SU-DHL-6 (cell line): ENCODE results near the gene TMPRSS11E.
"Not testable (repeated sequence)": the region's sequence is repeated elsewhere in the genome, so short reads cannot be mapped to it uniquely, and the experiment has no call there.

Source experiments
- CTCF ChIP-seq: fragments of 200-600 bp; sonication (generic); IDR thresholded peaks from one replicate; pipeline ENCODE4 v1.5.1; 2017; ENCODE audit warnings: antibody characterized with exemption, mild to moderate bottlenecking, low read length, moderate library complexity; ENCODE audit not compliant: insufficient read depth, poor library complexity, severe bottlenecking
- EZH2phosphoT487 ChIP-seq: fragments of 200-600 bp; sonication (generic), shearing (Covaris generic); conservative IDR thresholded peaks from 2 replicates; pipeline ENCODE4 v1.6.1; 2018; ENCODE audit warnings: mild to moderate bottlenecking, antibody characterized with exemption, low read length, moderate library complexity, mixed read lengths

GRCh38 chr4:68504836-68505235 is 57.6 kb downstream of the TMPRSS11E start:
- not testable (repeated sequence) for TF ChIP-seq CTCF, EZH2phosphoT487
